ENCODE data around the gene SLC25A19.

DNA sequence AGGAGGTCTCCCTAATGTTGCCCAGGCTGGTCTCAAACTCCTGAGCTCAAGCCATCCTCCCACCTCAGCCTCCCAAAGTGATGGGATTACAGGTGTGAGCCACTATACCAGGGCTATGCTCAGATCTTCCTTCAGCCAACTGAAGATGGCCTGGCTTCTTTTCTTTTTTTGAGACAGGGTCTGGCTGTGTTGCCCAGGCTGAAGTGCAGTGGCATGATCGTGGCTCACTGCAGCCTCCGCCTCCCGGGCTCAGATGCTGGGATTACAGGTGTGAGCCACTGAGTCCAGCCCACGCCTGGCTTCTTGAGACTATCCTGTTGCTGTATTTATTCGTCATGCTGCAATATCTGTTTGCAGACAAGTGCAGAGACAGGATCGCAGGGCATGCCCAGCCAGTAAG, 4.1 kb downstream of the SLC25A19 start:
- no peak for TF ChIP-seq POLR2A (IDR thresholded peaks at IDR 0.05)
- TF ChIP-seq, protein P1, sequence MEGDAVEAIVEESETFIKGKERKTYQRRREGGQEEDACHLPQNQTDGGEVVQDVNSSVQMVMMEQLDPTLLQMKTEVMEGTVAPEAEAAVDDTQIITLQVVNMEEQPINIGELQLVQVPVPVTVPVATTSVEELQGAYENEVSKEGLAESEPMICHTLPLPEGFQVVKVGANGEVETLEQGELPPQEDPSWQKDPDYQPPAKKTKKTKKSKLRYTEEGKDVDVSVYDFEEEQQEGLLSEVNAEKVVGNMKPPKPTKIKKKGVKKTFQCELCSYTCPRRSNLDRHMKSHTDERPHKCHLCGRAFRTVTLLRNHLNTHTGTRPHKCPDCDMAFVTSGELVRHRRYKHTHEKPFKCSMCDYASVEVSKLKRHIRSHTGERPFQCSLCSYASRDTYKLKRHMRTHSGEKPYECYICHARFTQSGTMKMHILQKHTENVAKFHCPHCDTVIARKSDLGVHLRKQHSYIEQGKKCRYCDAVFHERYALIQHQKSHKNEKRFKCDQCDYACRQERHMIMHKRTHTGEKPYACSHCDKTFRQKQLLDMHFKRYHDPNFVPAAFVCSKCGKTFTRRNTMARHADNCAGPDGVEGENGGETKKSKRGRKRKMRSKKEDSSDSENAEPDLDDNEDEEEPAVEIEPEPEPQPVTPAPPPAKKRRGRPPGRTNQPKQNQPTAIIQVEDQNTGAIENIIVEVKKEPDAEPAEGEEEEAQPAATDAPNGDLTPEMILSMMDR (IDR thresholded peaks at IDR 0.05) = no peak
- TF ChIP-seq EP300 (IDR thresholded peaks at IDR 0.05) = no peak

Measured in tibial nerve (tissue), 4 donors.